Common myeloid progenitor, CD34-positive (primary cell): ENCODE measurements around the gene LRFN2.

ENCODE experiments used
- CTCF ChIA-PET: fragments of 350-600 bp; sonication (Branson Sonifier 250); formaldehyde crosslinking; loops from one replicate; lab custom pipeline; 2021; ENCODE audit warnings: antibody characterized with exemption; lab: Charles Lee
- POLR2A ChIA-PET: fragments of 350-600 bp; sonication (Branson Sonifier 250); formaldehyde crosslinking; loops from one replicate; lab custom pipeline; 2021; ENCODE audit warnings: antibody characterized with exemption; lab: Charles Lee
- DNase-seq, 3 donors: peaks; one replicate each; pipeline versions ENCODE4 v3.0.0 to v3.0.0-alpha.2; 2013
- H3K27ac ChIP-seq, 2 experiments: 1 replicate in 1 of 2; 2 replicates in 1 of 2; pipeline ENCODE4 v1.7.0; 2013; ENCODE audit warnings: inconsistent platforms in 2 of 2, low read length in 2 of 2, mild to moderate bottlenecking in 2 of 2, low read depth in 1 of 2, moderate library complexity in 1 of 2; ENCODE audit not compliant: severe bottlenecking in 2 of 2, insufficient read depth in 1 of 2, poor library complexity in 1 of 2
- H3K27me3 ChIP-seq, 5 experiments: replicated peaks in 2 of 5; 1 replicate in 3 of 5; 2 replicates in 2 of 5; pipeline versions ENCODE4 v1.6.1 to v1.7.0; 2013; ENCODE audit warnings: low read length in 4 of 5, mild to moderate bottlenecking in 2 of 5, moderate library complexity in 2 of 5, inconsistent platforms in 1 of 5; ENCODE audit not compliant: insufficient read depth in 5 of 5, control insufficient read depth in 4 of 5
- H3K36me3 ChIP-seq, 4 experiments: 1 replicate in 2 of 4; 2 replicates in 2 of 4; pipeline versions ENCODE4 v1.6.1 to v1.7.0; 2013; ENCODE audit warnings: low read length in 3 of 4, control low read depth in 1 of 4, mild to moderate bottlenecking in 1 of 4; ENCODE audit not compliant: control insufficient read depth in 4 of 4, insufficient read depth in 4 of 4
- H3K4me1 ChIP-seq, 4 experiments: 1 replicate in 3 of 4; 2 replicates in 1 of 4; pipeline versions ENCODE4 v1.6.1 to v1.7.1; 2013; ENCODE audit warnings: low read length in 3 of 4, mild to moderate bottlenecking in 3 of 4, control low read depth in 1 of 4, inconsistent platforms in 1 of 4, moderate library complexity in 1 of 4; ENCODE audit not compliant: control insufficient read depth in 4 of 4, insufficient read depth in 4 of 4; ENCODE audit errors: control extremely low read depth in 1 of 4
- H3K4me3 ChIP-seq, 7 experiments: 1 replicate in 4 of 7; 2 replicates in 3 of 7; pipeline versions ENCODE4 v1.5.1 to v1.7.0; 2013; ENCODE audit warnings: mild to moderate bottlenecking in 7 of 7, low read length in 6 of 7, moderate library complexity in 6 of 7, inconsistent platforms in 2 of 7, low read depth in 2 of 7, control low read depth in 1 of 7; ENCODE audit not compliant: insufficient read depth in 4 of 7, control insufficient read depth in 1 of 7; ENCODE audit errors: extremely low read depth in 1 of 7
- H3K9me3 ChIP-seq, 5 experiments: 1 replicate in 4 of 5; 2 replicates in 1 of 5; pipeline versions ENCODE4 v1.6.1 to v1.7.1; 2013; ENCODE audit warnings: low read length in 4 of 5, mild to moderate bottlenecking in 2 of 5, inconsistent platforms in 1 of 5, low read depth in 1 of 5, moderate library complexity in 1 of 5; ENCODE audit not compliant: control insufficient read depth in 4 of 5, insufficient read depth in 2 of 5; ENCODE audit errors: control extremely low read depth in 1 of 5
- WGBS: methylation state at CpG from one replicate; pipeline ENCODE4 v1.1.5; 2013; ENCODE audit not compliant: insufficient coverage; 5-methylcytosine and 5-hydroxymethylcytosine counted together

The LRFN2 gene

GRCh38 chr6:40588480-40588879 is 1.3 kb upstream of the LRFN2 start:
- DNase-seq: no peak
- ChIA-PET POLR2A (no interaction called here), CTCF (interaction anchor here (0.6 to 3.4 kb wide), 11 partner anchors 10 to 261 kb away, joined by 3 to 17 read pairs (median 4); no protein-coding TSS in a partner anchor)
- Histone ChIP-seq H3K36me3 (no peaks in the 10 kb centered on the region), H3K4me3 (no peak overlapping the region), H3K4me1 (peaks cover 5 to 45% (median 33%) of the 10 kb centered on the region in 4 experiments), H3K27me3 (peaks cover 3 to 34% (median 18%) of the 10 kb centered on the region in 5 experiments), H3K27ac (no peak overlapping the region), H3K9me3 (no peaks in the 10 kb centered on the region)
- WGBS: 75% methylated on average over 6 of the region's 7 CpGs

GRCh38 chr6:40588070-40588384 is 863 bp upstream of the LRFN2 start:
- no peak for DNase-seq
- Histone ChIP-seq H3K9me3 (no peaks in the 10 kb centered on the region), H3K36me3 (no peaks in the 10 kb centered on the region), H3K4me3 (peak overlapping the region in 5 of 7 experiments; percentile 65 to 83 (median 73)), H3K4me1 (peaks cover 8 to 49% (median 37%) of the 10 kb centered on the region in 4 experiments), H3K27ac (no peak overlapping the region), H3K27me3 (peaks cover 3 to 34% (median 18%) of the 10 kb centered on the region in 5 experiments)
- POLR2A ChIA-PET: no interaction called here
- 18% methylated on average over 11 of the region's 11 CpGs for WGBS
- CTCF ChIA-PET: interaction anchor here (0.6 to 3.4 kb wide), 16 partner anchors 10 to 260 kb away, joined by 3 to 17 read pairs (median 4); no protein-coding TSS in a partner anchor

DNA sequence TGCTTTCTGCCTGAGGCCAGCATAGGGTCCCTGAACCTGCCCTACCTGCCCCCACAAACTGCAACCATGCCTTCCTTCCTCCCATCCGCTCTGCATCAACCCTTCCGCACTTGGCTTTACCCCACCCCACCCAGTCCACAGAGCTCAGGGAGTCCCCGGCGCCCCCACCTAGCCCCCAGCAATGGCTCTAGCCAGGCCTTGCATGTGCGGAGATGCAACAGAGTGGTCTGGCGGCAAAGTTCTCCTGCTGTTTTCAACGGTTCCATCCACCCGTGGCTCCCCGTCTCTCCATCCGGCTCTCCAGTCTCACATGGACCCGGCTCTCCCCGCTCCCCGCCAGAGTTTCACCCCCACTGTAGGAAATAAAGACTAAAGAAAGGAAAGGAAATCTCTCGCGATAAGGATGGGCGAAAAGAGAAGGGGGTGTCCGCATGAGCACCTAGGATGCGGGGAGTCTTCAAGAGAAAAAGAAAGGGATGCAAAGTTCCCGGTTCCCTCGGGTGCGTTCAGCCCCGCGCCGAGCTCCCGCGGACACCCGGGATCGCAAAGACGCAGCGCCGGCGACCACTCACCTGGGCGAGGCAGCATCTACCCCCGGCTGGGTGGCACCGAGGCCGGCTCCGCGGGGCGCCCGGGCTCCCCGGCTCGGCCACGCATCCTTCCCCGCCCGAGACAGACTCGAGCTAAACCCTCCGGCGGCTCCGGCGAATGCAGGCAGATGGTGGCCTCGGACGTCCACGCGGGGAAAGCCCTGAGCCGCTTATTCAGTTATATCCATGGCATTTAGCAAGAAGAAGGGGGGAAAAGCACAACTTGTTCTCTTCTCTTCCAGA is 579 bp downstream of the LRFN2 start:
- WGBS: 2% methylated on average over 50 of the region's 55 CpGs
- peak overlapping the region; percentile 40 to 83 (median 66) for H3K4me3 ChIP-seq

DNA sequence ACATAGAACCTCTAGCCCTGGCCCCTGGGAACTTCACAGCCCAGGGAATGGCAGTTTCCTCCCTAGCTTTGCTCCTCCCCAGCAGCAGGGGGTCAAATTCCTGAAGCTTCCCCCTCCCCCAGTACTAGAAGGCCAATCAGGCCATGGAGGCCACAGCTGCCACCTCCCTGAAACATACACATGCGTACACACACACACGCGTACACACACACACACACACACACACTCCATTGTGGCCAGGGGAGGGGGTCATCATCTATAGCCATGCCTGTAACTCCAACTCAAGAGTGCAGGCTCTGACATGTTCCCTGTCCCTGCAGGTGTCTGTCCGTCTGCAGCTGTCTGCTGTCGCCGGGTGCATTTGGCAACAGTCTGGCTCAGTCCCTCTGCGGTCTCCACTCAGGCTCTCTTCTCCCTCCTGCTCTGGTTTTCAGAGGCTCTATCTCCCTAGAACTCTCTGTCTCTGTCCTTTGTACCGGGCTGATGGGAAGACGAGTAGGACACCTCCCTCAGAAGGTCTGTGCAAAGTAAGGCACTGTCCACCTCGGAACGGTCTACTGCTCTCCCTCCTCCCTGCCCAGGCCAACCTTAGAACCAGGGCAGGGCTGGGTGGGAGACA is 1.4 kb downstream of the LRFN2 start:
- POLR2A ChIA-PET: no interaction called here
- Histone ChIP-seq H3K4me3 (peak overlapping the region in 2 of 7 experiments; percentile 73 to 83), H3K27me3 (peaks cover 3 to 34% (median 18%) of the 10 kb centered on the region in 5 experiments), H3K27ac (no peak overlapping the region), H3K36me3 (no peaks in the 10 kb centered on the region), H3K4me1 (peaks cover 8 to 53% (median 41%) of the 10 kb centered on the region in 4 experiments), H3K9me3 (no peaks in the 10 kb centered on the region)
- CTCF ChIA-PET: no interaction called here
- 90% methylated on average over 10 of the region's 11 CpGs for WGBS
- peak in 1 of 3 donors; percentile 13 for DNase-seq

More for the DNA sequence above, 579 bp downstream of the LRFN2 start:
- Histone ChIP-seq H3K9me3 (no peaks in the 10 kb centered on the region), H3K27ac (no peak overlapping the region), H3K4me1 (peaks cover 8 to 53% (median 41%) of the 10 kb centered on the region in 4 experiments), H3K27me3 (peaks cover 3 to 34% (median 18%) of the 10 kb centered on the region in 5 experiments), H3K36me3 (no peaks in the 10 kb centered on the region)
- ChIA-PET POLR2A (no interaction called here), CTCF (interaction anchor here (0.9 to 3.4 kb wide), 11 partner anchors 8 to 259 kb away, joined by 3 to 17 read pairs (median 4); no protein-coding TSS in a partner anchor)
- DNase-seq: peak in 2 of 3 donors; percentile 37 to 52

- Histone ChIP-seq H3K4me1 (peaks cover 8 to 53% (median 41%) of the 10 kb centered on the region in 4 experiments), H3K27me3 (peaks cover 3 to 29% (median 16%) of the 10 kb centered on the region in 5 experiments), H3K9me3 (no peaks in the 10 kb centered on the region), H3K27ac (no peak overlapping the region), H3K4me3 (no peak overlapping the region), H3K36me3 (no peaks in the 10 kb centered on the region)
- CTCF ChIA-PET: no interaction called here
- whole genome bisulfite sequencing: 87% methylated on average over 4 of the region's 4 CpGs
- no peak for DNase-seq
- POLR2A ChIA-PET: no interaction called here
Measured at GRCh38 chr6:40585223-40585622, 1.9 kb downstream of the LRFN2 start.

- H3K9me3 ChIP-seq: no peaks in the 10 kb centered on the region
- peaks cover 8 to 53% (median 41%) of the 10 kb centered on the region in 4 experiments for H3K4me1 ChIP-seq
- DNase-seq: no peak
- no peak overlapping the region for H3K27ac ChIP-seq
- WGBS: 89% methylated on average over 2 of the region's 2 CpGs
- ChIA-PET CTCF (no interaction called here), POLR2A (no interaction called here)
- H3K36me3 ChIP-seq: no peaks in the 10 kb centered on the region
- H3K27me3 ChIP-seq: peaks cover 2 to 29% (median 11%) of the 10 kb centered on the region in 5 experiments
- H3K4me3 ChIP-seq: no peak overlapping the region
Measured at GRCh38 chr6:40584741-40585140, 2.4 kb downstream of the LRFN2 start.
